Testis (tissue), 2 donors: Measurements from ENCODE around the gene NUMBL.

Source experiments
- CTCF ChIP-seq, 3 experiments: fragments of 450-650 bp in 2 of 3; fragments of 200-600 bp in 1 of 3; sonication (generic) in 1 of 3; IDR thresholded peaks; one replicate each; pipeline ENCODE4 v1.5.1; 2016 to 2019; ENCODE audit warnings: antibody characterized with exemption in 3 of 3, mild to moderate bottlenecking in 2 of 3, moderate library complexity in 1 of 3
- POLR2A ChIP-seq: fragments of 450-650 bp; IDR thresholded peaks from one replicate; pipeline ENCODE4 v1.6.1; 2017; ENCODE audit warnings: antibody characterized with exemption, mild to moderate bottlenecking, moderate library complexity

- TF ChIP-seq POLR2A (no peak), CTCF (IDR thresholded peaks at IDR 0.05) (no peak)
These were observed 8.0 kb downstream of the NUMBL start for GRCh38 chr19:40682431-40682964.
